GDM1 (cell line): Measurements from ENCODE around the gene COL4A2.
"Not testable (repeated sequence)": the region's sequence is repeated elsewhere in the genome, so short reads cannot be mapped to it uniquely, and the experiment has no call there.

Experiments
- DNase-seq: peaks from one replicate; lab custom pipeline; 2025; lab: John Stamatoyannopoulos, UW

The COL4A2 gene

GRCh38 chr13:110496281-110496680 lies 189.2 kb downstream of the COL4A2 start:
- DNase-seq: no peak

DNA sequence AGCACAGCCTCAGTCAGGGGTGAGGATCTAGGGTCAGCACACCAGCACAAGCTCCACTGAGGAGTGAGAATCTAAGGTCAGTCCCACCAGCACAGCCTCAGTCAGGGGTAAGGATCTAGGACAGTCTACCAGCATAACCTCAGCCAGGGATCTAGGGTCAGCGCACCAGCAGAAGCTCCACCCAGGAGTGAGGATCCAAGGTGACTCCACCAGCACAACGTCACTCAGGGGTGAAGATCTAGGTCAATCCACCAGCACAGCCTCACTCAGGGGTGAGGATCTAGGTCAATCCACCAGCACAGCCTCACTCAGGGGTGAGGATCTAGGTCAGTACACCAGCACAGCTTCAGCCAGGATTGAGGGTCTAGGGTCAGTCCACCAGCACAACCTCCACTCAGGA lies 189.9 kb downstream of the COL4A2 start:
- no peak for DNase-seq

- DNase-seq: not testable (repeated sequence)
Observed at GRCh38 chr13:110497896-110498295, 190.8 kb downstream of the COL4A2 start.

DNA sequence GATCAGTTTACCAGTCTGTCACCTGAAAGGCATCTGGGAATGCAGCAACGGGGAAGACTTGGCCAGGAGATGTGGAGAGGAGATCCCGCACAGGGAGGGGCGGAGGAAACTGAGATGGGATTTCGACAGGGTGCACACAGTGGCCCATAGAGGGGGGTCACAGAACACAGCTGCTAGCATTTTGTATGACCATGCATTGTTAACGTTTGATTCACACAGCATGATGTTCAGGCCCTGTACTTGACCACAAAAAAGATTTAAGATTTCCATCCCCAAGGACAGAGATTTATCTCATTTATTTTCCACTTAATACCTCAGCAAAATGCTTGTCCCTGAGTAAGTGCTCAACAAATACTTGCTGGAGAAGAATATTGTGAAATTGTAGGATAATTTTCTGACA lies 191.2 kb downstream of the COL4A2 start:
- no peak for DNase-seq

GRCh38 chr13:110498765-110499164 lies 191.7 kb downstream of the COL4A2 start:
- DNase-seq: no peak

DNA sequence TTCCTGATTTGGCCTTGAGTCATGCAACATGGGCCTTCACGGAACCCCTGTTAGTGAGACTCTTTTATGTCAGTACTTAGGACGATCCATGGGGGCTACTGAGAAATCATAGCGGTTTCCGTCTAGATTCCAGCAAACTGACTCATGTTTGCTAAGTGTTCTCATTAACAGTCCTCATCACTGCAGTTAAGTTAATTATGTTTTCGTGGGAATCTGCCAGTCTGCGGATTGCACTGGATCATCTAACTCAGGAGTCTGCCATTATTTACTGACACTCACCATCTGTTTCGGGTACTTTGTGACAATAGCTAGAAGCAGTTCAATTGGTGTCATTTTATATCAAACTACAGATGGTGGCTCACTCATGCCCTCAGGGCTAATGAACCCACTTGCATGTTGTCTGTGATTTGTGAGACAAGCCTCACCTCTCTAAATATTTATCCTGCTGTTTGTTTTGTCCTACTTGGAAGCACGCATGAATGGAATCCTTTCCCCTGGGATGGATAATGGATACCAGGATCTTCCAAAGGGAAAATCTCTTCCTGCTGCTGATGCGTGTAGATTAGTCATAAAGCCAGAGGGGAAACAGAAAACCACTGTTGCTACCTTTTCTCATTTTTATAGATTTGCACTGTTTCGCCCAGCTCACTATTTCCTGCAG lies 192.7 kb downstream of the COL4A2 start:
- no peak for DNase-seq

- DNase-seq: no peak
Observed at GRCh38 chr13:110500341-110500740, 193.3 kb downstream of the COL4A2 start.

DNA sequence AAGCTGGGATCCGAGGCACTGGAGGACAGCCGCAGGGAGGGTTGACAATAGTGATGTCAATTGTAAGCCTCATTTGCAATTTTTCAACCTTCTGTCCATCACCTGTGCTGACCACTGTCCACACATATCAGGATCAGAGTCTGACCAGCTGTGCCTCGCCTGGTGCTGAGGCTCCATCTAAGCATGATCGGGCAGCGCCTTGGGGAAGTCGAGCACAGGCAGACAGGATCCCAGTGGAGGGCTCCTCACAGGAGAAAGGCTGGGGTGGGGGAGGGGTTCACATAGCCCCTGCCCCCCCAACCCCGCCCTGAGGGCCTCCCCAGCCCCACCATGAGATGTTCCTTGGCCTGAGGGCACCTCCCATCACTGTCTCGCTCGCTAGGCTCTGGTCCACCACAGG lies 194.1 kb downstream of the COL4A2 start:
- no peak for DNase-seq

GRCh38 chr13:110503037-110503901 lies 196.2 kb downstream of the COL4A2 start:
- no peak for DNase-seq

DNA sequence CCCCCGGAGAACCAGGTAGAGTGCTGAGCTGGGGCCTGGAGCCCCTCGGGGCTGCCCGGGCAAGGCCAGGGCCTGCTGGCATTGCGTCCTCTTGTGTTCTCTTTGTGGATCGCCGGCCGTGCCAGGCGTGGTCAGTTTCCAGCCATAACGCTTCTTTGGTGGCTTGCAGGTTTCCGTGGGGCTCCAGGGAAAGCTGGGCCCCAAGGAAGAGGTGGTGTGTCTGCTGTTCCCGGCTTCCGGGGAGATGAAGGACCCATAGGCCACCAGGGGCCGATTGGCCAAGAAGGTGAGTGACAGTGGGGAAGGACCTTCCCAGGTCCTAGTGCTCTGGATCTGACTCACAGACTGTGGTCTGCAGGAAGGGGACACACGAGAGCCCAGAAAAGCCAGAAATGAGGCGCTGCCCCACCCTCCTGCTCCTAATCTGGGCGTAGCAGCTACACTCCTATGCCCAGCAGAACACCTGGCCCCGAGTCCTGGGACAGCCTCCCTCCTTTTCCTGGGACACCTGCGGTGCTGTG lies 197.0 kb downstream of the COL4A2 start:
- no peak for DNase-seq

DNA sequence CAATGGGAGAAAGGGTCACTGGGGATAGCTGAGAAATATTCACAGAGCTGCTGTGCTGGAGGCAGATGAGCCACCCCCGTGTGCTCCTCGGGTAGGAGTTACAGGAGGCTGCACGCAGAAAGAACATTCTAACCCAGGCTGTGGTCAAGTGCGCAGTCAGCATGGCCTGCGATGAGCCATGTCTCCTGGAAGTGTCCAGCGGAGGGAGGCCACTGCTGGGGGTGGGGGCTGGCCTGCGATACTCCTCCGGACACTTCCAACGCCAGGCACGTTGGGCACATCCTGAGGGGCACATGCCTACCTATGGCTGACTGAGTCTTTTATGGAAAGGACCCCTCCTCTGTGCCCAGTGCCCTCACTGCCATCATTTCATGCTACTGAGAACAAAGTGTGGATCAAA lies 198.5 kb downstream of the COL4A2 start:
- DNase-seq: no peak

DNA sequence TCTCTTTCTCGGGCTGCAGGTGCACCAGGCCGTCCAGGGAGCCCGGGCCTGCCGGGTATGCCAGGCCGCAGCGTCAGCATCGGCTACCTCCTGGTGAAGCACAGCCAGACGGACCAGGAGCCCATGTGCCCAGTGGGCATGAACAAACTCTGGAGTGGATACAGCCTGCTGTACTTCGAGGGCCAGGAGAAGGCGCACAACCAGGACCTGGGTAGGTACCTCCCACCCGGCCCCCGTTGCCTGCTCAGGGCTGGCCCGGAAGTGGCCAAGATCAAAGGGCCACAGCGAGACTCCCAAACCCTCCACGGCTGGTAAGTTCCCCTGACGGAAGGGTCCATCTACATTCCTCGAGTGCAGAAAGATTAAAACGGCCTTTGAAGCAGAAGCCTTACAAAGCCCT lies 199.3 kb downstream of the COL4A2 start:
- DNase-seq: no peak

DNA sequence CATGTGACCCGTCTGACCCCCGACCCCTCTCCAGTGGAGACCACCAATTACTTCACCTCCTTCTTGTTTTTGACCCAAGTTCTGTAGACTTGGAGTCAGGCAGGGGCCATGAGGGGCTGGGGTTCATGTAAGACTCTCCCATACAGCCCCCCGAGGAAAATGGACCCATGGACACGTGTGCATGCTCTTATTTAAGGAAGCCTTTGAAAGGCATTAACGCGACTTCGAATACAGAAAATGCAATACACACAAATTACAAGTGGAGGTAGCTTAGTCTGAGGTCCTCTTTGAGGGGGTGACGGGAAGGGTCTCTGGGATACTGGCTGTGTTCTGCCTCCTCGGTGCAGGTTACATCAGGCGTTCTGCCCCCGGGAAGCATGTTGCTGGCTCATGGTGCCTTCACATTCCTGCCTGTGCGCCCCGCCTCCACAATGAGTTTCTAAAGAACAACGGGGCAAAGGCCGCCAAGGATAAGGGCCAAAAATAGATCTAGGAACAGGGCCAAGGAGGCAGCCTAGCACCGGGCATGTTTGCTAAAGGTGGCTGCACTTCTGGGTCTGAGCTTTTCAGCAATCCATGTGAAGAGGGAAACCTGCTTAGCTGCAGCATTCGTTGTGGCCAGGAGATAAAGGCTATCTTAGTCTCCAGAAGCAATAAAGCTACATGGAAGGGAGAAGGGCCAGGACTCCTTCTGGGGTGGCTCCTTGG lies 199.9 kb downstream of the COL4A2 start:
- no peak for DNase-seq

DNA sequence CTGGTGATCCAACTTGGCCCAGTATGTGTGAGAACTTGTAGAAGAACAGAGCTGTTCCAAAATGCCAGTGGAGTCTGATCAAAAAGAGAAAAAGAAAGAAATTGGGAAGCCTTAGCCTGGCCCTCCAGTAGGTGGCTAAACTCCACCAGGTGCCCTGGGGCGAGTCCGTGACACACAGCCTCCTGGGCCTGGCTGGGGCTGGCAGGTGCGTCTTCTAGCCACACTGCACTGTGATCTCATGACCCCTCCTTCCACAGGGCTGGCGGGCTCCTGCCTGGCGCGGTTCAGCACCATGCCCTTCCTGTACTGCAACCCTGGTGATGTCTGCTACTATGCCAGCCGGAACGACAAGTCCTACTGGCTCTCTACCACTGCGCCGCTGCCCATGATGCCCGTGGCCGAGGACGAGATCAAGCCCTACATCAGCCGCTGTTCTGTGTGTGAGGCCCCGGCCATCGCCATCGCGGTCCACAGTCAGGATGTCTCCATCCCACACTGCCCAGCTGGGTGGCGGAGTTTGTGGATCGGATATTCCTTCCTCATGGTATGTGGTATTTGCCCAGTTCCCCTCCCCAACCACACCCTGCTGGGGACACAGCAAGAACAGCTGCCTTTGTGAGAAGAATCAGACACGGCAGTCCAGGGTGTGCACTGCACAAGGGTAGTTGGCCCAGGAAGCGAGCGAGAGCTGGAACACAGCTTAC lies 200.7 kb downstream of the COL4A2 start:
- no peak for DNase-seq

DNA sequence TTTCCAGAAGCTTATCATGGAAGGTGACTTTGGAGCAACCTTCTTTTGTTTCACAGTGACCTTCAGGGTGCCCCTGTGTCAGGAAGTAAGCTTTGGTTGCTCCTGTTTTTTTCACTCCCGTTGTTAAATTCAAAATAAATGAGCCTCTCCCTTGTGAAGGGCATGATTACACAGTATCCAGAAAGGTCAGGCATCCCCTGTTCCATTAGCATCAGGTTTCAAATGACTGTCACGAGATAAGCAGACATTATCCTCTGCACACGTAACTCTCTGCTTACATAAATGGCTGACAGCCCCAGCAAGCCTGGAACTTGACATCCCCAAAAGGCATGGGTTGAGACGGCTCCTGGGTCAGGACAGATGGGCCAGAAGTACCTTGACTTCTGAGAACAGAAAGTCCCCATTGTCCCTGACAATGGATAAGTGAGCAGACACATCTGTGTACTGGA lies 202.4 kb downstream of the COL4A2 start:
- no peak for DNase-seq

GRCh38 chr13:110509971-110510786 lies 203.1 kb downstream of the COL4A2 start:
- DNase-seq: peak; percentile 71

DNA sequence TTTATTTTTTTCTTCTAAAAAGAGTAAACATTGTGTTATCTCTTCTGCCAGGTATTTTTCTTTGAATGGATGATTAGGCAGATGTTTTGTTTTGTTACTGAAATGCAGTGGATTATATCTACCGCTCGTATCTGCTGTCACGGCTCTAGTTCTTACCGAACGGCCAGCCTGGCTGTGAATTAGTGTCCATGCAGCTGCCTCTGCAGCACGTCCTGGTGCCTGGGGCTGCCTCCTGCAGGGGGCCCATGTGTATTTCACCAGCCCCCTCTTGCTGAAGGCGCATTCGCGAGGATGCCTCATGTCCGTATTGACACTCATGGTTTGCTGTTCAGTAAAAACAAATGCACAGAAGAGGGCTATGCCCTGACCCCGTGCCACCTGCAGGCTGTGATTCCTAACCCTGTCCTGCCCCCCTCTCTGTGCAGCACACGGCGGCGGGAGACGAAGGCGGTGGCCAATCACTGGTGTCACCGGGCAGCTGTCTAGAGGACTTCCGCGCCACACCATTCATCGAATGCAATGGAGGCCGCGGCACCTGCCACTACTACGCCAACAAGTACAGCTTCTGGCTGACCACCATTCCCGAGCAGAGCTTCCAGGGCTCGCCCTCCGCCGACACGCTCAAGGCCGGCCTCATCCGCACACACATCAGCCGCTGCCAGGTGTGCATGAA lies 204.6 kb downstream of the COL4A2 start:
- DNase-seq: no peak

- DNase-seq: no peak
Observed at GRCh38 chr13:110512198-110512740, 205.2 kb downstream of the COL4A2 start.

DNA sequence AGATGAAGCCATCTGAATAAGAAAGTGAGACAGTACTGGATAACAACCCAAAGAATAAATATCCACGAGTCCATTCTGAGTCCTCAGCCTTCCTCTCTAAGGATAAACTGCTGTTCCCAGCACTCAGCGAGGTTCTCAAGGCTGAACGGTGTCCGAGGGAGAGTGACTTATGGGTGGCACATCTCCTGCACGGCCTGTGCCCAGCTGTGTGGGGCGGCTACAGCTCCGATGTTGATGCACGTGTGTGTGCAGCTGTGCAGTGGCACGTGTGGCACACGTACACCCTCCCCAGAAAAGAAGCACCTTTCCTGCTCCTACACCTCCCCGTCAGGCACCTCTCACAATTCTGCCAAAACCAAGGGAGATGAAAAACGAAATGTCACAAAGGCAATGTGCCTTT lies 209.4 kb downstream of the COL4A2 start:
- DNase-seq: no peak
